Hematopoietic multipotent progenitor cell (in vitro differentiated cells): ENCODE data around the gene TSGA10IP. TPM values are rescaled to one million over a fixed set of nuclear protein-coding genes. Genes with fewer than 3 reads are reported as not detected.
A peak's percentile ranks its signal among the peaks of the same experiment; 100 is the strongest.

Experiments
- DNase-seq, 3 donors: peaks; one replicate each; pipeline ENCODE4 v3.0.0-alpha.2; 2011 to 2015; ENCODE audit warnings: low read depth in 2 of 3, low spot score in 2 of 3
- total RNA-seq: library from RNA; depleted of rRNA; stranded (reverse); fragments of >200 nt; gene quantifications from one replicate; pipeline ENCODE4 v1.2.3, GENCODE V29; 2012

TSGA10IP gene
- total RNA-seq, 1 donor: not detected

DNA sequence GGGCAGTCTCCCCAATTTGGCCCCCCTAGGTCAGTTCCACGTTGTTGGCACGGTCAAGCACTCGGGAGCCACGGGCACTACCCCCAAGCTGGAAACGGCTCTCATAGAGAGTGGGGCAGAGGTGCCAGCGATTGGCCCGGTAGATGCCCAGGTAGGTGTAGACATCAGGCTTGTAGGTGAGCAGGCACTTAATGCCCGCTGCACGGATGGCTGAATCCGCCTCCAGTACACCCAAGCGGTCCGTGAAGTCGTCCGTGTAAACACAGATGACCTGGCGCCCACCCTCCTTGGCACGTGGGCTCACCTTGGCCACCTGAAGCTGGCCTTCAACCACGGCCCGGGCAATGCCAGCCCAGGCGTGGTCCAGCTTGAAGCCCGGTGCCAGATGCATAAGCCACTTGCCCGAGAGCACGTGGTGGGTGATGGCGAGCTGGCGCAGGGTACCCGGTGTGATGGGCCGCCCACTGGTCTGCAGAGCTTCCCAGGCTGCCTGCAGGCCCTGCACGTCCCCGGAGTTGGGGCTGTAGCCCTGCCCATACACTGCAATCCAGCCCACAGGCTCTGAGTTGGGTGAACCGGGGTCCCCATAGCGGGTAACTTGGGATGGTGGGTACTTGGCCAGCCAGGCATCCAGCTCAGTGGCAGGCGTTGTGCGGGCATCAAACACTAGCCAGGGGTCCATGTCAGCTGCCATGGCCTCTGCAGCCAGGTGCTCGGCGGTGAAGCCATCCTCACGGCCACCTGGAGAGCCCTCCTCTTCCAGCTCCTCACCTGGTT, 27.7 kb upstream of the TSGA10IP start:
- no peak for DNase-seq

DNA sequence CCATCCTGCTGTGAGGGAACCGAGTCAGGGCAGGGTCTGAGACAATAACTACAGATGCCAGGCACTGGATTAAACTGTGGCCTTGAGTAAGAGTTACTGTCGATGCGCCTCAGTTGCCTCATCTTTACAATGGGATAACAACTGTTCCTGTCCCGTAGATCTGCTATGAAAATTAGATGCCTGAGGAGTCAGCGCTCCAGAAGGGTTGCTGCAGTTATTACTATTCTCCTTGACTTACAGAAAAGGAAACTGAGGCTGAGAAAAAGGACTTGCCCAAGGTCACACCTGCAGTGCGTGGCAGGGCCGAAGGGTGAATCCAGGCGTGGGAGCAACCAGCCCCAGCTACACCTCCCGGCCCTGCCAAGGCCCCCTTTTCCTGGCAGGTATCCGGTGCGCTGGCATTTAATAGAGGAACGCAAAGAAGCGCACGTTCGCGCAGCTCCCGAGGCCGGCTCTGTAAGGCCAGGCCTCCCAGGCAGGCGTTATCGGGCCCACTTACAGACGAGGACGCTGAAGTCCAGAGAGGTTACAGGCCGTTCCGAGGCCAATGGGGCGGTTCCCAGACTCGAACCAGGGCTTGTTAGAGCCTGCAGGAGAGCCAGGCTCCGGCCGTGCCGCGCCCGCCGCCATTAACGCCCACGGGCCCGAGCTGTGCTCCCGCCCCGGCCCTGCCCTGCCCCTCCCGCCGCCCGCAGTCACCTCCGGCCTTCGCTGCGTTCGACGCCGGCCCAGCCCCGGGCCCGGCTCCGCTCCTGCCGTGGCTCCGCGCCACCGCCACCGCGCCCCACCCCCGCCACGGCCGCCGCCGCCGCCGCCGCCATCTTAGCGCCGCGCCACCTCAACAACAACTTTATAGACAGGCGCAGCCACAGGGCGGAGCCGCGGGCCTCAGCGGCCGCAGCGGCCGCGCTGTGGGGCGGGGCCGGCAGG, 26.8 kb upstream of the TSGA10IP start, which contains the start of gene C11orf68:
Gene C11orf68 (minus strand): TSS at position 852 of the 930 bp plus-strand sequence. CDS start 31 bp downstream, at position 821.
- DNase-seq: no peak

DNA sequence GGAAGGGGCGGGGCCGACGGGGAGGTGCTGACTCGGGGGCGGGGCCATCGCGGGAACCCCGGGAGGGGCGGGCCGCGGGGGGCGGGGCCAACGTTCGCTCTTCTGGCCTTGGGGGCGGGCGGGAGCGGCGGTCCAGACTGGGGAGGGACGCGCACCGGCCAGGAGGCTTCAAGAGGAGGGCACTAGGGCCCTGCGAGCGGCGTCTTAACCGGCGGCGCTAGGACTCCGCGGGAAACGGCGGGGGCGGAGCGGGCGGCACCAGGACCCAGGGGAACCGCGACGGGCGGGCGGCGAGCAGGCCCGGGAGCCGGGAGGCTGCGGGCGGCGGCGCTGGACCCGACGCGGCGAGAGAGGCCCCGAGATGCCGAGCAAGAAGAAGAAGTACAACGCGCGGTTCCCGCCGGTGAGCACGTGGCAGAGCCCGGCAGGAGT, 26.1 kb upstream of the TSGA10IP start, which contains the start of gene DRAP1:
Gene DRAP1 (plus strand): TSS at position 286 of the 432 bp plus-strand sequence. CDS start 76 bp downstream, at position 362.
- DNase-seq: peak; percentile 90 to 99 (median 98)

GRCh38 chr11:65919573-65920371, 25.5 kb upstream of the TSGA10IP start:
- DNase-seq: peak in 2 of 3 donors; percentile 60 to 80

DNA sequence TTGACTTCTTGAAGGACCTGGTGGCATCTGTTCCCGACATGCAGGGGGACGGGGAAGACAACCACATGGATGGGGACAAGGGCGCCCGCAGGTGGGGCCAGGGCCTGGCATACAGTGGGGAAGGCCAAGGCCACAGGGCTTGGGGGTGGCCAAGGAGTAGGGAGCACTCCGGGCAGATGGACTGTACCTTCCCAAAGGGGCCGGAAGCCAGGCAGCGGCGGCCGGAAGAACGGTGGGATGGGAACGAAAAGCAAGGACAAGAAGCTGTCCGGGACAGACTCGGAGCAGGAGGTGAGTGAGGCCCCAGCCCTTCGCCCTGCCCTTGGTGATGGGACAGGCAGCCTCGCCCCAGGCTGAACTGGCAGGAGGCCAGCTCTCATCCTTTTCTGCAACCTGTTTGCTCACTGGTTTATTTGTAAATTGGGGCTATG, 24.9 kb upstream of the TSGA10IP start:
- no peak for DNase-seq

- DNase-seq: no peak
Observed at GRCh38 chr11:65921033-65921555, 24.2 kb upstream of the TSGA10IP start.

DNA sequence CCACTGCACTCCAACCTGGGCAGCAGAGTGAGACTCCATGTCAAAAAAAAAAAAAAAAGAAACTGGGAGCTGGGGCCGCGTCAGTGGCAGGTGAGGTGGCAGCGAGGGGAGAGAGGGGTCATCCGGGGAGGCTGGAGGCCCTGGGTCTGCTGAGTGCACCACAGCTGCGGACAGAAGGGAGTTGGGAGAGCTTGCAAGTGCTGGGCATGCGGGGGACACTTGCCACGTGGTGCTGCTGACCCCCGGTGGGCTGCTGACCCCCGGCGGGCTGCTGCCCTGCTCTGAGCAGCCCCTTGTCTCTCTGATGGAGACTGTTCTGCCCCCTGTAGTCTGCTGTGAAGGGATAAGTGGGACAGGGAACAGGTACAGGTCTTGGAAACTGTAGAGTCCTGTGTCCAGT, 23.4 kb upstream of the TSGA10IP start:
- no peak for DNase-seq

DNA sequence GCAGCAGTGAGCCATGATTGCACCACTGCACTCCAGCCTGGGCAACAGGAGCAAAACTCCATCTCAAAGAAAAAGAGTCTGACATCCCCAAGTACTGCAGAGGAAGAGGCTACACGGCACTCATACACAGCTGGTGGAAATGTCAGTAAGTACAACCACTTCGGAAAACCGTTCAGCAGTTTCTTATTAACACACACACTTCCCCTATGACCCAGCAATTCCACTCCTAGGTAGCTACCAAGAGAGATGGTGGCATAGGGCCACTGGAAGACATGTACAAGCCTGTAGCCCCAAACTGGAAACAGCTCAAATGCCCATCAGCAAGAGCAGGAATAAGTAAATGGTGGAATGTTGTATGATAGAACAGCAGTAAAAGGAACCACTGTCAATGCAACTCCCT, 22.7 kb upstream of the TSGA10IP start:
- DNase-seq: peak in 1 of 3 donors; percentile 41

DNA sequence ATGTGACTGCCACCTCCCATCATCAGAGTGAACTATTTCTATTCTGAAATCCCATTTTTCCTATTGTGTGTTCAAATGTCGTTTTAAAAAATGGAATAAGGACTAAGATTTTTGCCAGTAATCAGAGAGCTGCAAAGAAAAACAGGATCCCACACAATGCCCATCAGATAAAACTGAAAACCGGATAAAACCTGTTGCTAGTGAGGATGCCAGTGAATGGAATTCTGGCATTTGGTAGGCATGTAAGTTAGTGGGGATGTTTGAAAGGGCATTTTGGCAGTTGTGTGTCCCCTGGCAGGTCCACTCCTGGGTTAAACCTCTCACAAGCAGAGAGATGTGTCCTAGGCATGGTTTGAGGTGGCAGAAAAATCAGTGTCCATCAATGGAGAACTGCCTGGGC, 19.9 kb upstream of the TSGA10IP start:
- no peak for DNase-seq

DNA sequence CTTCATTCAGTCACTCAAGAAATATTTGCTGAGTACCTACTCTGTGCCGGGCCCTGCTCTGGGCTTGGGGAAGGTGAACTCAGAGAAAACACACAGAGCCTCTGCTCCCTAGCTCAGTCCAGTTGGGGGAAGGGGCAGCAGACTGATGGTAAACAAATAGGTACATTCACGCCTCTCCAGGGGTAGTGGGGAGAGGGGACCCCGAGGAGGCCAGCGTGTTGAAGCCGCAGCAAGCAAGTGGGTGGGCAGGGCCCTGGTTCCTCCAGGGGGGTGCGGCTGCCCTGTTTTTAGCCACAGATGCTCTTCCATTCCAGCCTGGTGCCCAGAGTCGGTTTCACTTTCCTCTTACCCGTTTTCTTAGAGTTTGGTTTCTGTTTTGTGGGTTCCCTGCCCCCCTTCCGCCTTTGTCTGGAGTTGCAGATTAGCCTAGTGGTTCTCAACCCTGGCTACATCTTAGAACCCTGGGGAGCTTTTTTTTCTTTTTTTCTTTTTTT, 17.3 kb upstream of the TSGA10IP start:
- DNase-seq: peak; percentile 53 to 98 (median 95)

GRCh38 chr11:65928667-65929066, 16.6 kb upstream of the TSGA10IP start:
- no peak for DNase-seq

DNA sequence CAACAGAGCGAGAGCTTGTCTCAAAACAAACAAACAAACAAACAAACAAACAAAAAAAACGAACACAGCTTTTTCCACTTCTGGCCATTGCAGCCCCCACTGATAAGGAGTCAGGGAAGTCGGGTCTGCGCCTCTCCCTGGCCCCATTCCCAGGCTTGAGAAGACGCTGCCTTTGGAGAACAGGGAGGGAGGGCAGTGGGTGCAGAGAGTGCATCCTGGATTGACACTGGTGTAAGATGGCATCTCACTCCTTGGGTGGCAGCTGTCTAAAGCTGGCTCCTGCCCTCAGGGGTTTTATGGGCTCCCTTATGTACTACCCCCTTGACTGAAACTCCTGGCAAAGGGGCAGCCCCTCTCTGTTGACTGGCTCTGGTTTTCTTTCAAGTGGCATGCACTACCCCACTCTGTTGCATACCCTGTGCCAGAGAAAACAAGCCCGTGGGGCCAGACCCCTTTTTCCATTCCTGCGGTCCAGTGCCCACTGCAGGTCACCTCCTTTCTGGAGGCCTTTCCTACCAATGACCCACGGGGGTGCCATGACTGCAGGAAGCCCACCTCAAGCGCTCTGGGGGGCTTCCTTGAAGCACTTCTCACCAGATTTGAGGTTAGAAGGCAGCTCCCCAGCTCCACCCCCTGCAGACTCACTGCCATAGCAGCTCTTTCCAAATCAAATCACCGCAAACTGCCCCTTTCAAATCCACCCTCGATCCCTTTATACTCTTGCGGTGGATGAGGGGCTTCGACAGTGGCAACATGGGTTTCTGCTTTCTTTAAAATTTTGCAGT, 13.3 kb upstream of the TSGA10IP start:
- peak in 1 of 3 donors; percentile 35 for DNase-seq

GRCh38 chr11:65932558-65932919, 12.7 kb upstream of the TSGA10IP start:
- no peak for DNase-seq

DNA sequence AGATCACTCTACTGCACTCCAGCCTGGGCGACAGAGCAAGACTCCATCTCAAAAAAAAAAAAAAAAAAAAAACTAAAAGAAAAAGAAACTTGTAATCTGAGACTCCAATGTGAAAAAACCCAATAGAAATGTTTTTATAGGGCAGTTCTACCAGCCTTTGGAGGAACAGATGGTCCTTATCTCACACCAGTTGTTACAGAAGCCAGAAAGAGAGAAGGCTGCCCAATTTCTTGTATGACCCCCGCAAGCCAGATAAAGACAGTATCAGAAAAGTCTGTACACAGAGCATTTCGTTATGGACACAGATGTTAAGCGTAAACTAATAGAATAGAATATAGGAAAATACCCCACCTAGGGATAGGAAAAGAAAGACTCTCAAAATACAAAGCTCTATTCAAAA, 11.3 kb upstream of the TSGA10IP start:
- peak in 1 of 3 donors; percentile 58 for DNase-seq

GRCh38 chr11:65937766-65938165, 7.5 kb upstream of the TSGA10IP start:
- DNase-seq: no peak

DNA sequence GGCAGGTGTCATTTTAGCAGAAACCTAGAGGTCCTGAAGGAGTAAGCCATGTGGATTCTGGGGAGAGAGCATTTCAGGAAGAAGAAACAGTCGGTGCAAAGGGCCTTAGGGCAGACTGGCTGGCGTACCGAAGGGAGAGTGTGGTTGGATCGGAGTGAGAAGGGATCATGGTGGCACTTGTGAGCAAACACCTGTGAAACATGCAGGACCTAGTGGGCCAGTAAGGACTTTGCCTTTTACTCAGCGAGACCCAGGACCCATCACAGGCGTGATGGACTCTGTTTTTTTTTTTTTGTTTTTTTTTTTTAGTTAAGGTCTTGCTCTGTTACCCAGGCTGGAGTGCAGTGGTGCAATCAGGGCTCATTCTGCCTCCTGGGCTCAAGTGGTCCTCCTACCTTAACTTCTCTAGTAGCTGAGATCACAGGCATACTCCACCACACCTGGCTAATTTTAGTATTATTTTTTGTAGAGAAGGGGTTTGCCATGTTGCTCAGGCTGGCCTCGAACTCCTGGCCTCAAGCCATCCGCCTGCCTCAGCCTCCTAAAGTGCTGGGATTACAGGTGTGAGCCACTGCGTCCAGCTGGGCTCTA, 3.5 kb upstream of the TSGA10IP start:
- DNase-seq: no peak

GRCh38 chr11:65942531-65942930, 2.7 kb upstream of the TSGA10IP start:
- no peak for DNase-seq

- no peak for DNase-seq
Observed at GRCh38 chr11:65944191-65944590, 1.1 kb upstream of the TSGA10IP start.

- DNase-seq: no peak
Observed at GRCh38 chr11:65944767-65945166, 513 bp upstream of the TSGA10IP start.
